Uterus (tissue), 2 donors: ENCODE results near the gene ANKDD1A.

Source experiments
- CTCF ChIP-seq, 4 experiments: fragments of 200-600 bp in 2 of 4; fragments of 450-650 bp in 2 of 4; sonication (generic) in 2 of 4; IDR thresholded peaks; one replicate each; pipeline ENCODE4 v1.5.1; 2016 to 2019; ENCODE audit warnings: antibody characterized with exemption in 4 of 4, mild to moderate bottlenecking in 2 of 4, moderate library complexity in 1 of 4
- POLR2A ChIP-seq, 2 donors: fragments of 450-650 bp; IDR thresholded peaks; one replicate each; pipeline ENCODE4 v1.6.1; 2016; ENCODE audit warnings: antibody characterized with exemption in 2 of 2, mild to moderate bottlenecking in 1 of 2, moderate library complexity in 1 of 2

GRCh38 chr15:64903326-64903950 lies 8.3 kb upstream of the ANKDD1A start:
- TF ChIP-seq CTCF (IDR thresholded peaks at IDR 0.05) = no peak
- TF ChIP-seq POLR2A (IDR thresholded peaks at IDR 0.05) = no peak
